NCI-H2029 treated with DMSO at 0.1 percent for 48 hours (cell line): ENCODE results near the gene DUOX1.
"Not testable (repeated sequence)": the region's sequence is repeated elsewhere in the genome, so short reads cannot be mapped to it uniquely, and the experiment has no call there.

Source experiments
- DNase-seq: peaks from one replicate; lab custom pipeline; 2025; lab: John Stamatoyannopoulos, UW

DUOX1 gene

GRCh38 chr15:45129651-45130129, at the start of gene DUOX1, which contains the start of gene DUOXA1:
Gene DUOX1 (plus strand): TSS chr15:45129994. CDS start chr15:45131967, 1,973 bp downstream.
Gene DUOXA1 (minus strand): TSS chr15:45129879. CDS start chr15:45123014, 6,865 bp downstream.
- DNase-seq, result no peak

- DNase-seq, result not testable (repeated sequence)
Measured at GRCh38 chr15:45080593-45080992, 49.2 kb upstream of the DUOX1 start.

- DNase-seq, result not testable (repeated sequence)
Measured at GRCh38 chr15:45082412-45082811, 47.4 kb upstream of the DUOX1 start.

- no peak for DNase-seq
Measured at GRCh38 chr15:45083223-45083622, 46.6 kb upstream of the DUOX1 start.

DNA sequence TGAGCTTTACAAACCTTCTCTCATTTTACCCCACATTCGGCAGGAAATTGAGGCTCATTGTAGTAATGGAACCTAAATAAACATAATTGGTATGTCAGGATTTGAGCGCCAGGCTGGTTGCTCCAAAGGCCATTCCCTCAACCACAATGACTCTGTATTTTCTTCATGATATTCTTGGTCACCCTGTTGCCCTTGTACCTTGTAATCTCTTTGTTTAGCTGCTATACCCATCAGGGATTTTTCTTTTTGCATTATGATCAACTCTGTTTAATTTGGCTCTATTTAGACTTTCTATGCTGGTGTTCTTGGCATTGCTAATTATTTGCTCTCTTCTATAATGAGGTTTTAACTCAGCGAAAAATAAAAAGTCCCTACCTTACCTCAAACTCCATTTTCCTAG, 45.6 kb upstream of the DUOX1 start:
- DNase-seq, result no peak

DNA sequence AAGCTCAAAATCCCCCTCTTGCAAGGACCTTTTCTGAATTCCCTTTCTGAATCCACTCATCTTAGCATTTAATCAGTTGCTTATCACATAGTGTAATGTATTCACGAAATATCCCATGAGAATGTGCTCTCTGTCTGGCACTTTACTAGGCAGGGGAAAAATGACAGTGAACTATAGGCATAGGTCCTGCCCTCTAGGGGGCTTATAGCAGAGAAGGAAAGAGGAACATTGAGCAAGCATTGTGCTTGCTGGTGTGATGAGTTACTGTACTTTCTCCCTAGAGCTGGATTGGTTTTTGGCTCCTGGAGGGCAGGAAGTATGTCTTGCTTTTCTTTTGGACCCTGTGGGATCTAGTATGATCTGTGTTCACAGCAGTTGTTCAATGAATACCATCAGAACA, 42.3 kb upstream of the DUOX1 start:
- DNase-seq, result no peak

DNA sequence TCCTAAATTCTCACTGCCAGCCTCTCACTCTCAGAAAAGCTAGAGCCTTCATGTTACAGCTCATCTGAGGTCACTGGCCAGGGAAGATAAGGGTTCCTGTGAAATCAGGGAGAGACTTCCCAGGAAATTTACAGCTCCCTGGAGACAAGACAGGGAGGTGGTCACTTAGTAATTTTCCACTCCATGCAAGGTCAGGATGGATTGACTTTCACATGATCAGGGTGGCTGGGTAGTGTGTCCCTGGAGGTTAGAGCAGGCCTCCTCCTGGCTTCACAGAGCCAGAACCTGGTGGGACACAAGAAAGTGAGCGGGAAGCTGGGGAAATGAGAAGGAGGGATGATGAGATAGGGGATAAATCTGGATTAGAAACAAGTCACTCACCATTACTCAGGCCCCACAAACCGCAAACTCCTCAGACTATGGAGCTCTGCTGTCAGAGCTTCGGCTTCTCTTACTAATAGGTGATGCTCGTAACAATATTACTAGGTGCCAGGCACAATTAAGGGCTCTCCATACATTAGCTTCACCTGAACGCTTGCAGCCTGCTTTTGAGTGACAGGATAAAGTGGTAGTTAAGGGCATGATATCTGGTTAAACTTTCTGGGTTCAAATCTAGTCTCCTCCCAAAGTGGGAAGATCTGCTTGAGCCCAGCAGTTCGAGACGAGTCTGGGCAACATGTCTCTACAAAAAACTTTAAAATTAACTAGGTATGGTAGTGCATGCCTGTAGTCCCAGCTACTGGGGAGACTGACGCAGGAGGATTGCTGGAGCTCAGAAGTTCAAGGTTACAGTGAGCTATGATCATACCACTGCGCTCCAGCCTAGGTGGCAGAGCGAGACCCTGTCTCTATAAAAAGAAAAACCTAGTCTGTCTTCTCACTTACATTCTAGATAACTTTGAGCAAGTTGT, 40.7 kb upstream of the DUOX1 start:
- no peak for DNase-seq

DNA sequence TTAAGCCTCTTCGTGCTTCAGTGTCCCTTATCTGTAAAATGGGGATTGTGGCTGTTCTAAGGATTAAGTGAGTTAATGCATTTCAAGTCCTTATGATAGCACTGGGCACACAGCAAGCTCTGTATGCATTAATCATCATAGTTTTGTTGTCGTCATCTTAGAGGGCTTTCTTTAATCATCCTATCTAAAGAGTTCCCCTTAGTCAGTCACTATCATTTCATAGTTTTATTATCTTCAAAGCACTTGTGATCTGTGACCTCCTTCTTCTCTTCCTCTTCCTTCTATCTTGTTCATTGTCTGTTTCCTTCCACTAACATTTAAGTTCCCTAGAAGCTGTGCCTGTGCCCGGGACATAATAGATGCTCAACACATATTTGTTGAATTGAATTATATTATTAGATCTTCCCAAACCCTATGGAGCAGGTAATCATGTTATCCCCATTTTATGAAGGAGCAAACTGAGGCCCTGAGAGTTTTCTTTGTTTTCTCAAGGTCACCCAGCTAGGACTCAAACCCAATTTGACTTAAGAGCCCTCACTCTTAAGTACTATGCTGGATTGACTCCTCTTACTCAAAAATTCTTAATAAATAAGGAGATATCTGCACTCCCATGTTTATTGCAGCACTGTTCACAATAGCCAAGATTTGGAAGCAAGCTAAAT, 40.0 kb upstream of the DUOX1 start:
- no peak for DNase-seq

DNA sequence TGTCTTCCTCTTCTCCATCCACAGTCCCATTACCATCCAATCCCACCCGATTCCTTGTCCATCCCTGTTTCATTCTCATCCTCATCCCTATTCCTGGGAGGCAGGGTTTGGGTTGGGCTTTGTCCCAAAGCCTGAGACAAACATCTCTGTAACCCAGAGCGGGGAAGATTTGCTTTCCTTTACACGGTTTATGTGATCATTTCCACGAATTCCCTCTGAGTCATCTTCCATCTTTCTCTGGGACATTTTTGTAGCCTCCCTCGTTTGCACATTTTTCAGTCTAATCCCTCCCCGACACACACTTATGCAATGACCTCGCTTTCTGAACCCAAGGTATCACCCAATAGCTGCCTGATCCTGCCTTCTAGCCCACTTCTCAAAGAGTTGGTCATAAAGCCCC, 38.6 kb upstream of the DUOX1 start:
- no peak for DNase-seq

GRCh38 chr15:45091576-45091975, 38.2 kb upstream of the DUOX1 start:
- DNase-seq, result no peak

DNA sequence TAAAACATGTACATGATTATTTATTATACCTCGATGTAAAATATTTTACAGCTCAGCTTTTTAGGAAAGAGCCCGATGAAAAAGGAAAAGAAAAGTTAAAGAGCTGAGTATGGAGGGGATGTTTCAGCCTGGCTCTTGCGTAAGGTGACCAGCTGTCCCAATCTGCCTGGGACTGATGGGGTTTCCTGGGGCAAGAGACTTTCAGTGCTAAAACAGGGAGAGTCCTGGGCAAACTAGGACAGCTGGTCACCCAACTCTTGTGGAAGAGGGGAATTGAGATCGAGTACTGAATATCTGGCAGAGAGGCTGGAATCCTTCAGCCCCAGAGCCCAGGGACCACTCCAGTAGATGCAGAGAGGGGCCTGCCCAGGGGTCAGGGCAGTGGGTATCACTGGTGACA, 36.8 kb upstream of the DUOX1 start:
- no peak for DNase-seq

DNA sequence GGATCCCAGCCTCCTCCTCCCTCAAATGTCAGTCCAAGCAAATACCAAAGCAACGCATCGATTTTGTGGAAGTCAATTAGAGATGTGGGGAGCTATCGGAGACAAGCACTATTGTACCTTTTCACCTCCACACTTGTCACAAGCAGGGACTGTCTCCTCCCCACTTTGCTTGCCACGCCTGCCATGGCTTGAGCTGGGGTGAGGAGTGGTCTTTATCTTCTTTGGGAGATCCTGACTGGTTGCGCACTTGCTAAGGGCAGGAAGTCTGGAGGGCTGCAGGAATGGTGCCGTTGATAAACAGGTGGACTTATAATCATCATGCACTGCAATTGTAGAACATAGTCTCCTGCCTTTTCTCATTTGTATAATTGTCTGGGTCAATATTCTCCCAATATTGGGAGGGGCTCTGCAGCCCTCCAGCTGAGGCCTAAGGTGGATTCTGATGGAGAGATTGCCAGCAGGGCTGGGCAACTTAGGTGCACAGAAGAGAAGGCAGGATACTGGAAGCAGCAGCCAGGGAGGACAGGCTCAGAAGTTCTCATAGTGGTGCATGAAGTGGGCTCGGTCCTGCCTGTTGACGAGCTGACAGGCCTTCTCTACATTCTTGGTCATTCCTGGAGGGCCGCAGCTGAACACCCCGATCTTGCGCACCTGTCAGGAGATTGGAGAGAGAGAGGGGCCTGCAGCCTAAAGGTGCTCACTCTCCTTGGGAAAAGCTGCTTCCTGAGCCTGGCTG, 36.0 kb upstream of the DUOX1 start:
- no peak for DNase-seq

GRCh38 chr15:45094358-45094730, 35.5 kb upstream of the DUOX1 start:
- no peak for DNase-seq

DNA sequence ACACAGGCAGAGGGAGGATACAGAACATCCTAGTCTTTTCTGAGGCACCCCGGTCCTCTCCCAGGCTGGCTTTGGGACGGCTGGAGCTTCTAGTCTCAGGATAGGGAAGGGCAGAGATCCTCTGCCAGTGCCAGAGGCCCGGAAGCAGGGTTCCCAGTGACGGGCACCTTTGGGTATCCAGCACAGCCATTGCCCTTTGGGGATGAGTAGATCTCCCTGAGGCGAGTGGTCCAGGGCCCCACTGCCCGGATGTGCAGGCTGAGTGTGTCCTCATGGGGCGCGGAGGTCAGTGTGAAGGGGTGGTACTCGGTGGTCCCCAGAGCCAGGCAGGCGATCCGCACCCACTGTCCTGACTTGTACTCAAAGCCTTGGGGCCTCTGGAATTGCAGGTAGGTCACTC, 34.1 kb upstream of the DUOX1 start:
- no peak for DNase-seq

DNA sequence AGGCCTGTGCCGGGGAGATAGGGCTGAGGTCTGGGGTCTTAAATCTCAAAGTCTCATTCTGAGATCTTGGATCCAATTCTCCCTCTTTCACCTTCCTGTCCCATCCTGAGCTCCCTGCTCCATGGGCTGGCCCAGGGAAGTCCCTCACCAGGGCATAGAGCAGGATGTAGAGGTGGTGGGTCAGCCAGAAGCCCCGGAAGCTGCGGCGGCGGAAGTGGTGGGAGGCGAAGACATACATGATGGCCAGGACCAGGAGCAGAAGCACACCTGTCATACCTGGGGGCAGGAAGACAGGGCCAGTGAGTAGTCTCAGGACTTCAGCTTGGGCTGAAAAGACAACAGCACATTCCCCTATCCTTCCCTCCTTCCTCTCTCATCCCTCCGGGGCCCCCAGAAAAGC, 32.3 kb upstream of the DUOX1 start:
- no peak for DNase-seq

- DNase-seq, result no peak
Measured at GRCh38 chr15:45099549-45100165, 30.1 kb upstream of the DUOX1 start.

DNA sequence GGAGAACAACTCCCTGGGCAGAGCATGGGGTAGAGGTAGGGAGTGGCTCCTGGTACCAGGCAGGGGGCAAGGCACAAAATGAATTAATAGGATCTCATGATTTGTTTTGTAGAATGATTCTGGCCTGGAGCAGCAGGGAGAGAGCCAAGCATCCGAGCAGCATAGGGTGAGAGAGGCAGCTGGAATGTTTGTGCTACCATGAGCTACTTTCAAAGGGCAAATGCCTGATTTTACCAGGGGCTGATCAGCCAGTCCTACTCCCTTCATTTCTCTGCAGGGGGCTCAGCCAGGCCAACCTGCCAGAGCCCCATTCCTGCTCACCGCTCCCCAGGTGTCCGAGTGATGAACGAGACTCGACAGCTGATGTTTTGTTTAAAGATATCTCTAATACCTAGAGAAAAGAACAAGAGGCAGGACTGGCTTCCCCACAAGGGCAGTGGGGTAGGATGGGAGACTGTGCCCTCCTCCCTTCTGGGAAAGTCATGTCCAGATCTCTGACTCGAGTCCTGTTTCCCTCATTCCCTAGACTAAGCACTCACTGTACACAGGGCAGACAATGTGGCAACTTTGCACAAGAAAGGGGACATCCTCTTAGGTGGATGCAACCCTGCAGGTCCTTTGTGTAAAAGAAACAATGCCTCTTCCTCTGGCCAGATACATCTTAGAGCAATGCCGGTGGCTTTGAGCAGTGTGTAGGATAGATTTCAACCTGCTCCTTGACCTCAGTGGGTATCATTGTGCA, 28.7 kb upstream of the DUOX1 start:
- no peak for DNase-seq

DNA sequence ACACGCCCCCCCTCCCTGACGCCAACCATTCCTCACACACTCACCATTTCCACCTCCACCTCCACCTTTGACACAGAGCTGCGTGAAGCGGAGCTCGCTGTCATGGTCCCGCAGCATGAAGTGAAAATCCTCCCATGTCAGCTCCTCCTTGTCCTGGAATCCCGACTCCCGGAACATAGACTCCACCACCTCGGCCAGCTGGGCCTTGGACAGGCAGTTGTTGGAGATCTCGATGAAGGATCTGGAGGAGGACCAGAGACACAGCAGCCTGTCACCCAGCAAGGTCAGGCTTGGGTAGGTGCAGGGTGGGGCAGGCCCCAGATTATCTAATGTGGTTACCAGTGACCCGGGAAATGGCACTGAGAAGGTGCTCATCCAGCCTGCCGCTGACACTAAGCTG, 28.0 kb upstream of the DUOX1 start:
- no peak for DNase-seq

- DNase-seq, result no peak
Measured at GRCh38 chr15:45102226-45102625, 27.6 kb upstream of the DUOX1 start.

DNA sequence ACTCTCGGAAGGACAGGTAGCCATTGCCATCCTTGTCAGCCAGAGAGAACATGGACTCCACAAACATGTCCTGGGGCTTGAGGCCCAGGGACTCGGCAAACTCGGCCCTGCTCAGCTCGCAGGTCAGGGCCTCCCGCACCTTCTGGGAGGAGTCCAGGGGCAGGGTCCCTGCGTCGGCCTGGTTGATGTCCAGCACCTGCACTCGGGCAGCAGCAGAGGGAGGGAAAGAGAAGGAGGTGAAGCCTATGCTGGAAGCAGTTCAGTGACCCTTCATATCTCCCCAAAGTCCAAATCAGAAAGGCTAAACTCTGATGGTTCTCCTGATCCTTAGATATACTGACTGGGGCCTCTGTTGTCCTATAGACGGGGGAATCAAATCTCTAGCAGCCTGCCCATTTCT, 25.6 kb upstream of the DUOX1 start:
- not testable (repeated sequence) for DNase-seq

- DNase-seq, result no peak
Measured at GRCh38 chr15:45105586-45105985, 24.2 kb upstream of the DUOX1 start.
